ENCODE measurements around the gene PSMD6. TPM values are rescaled to one million over a fixed set of nuclear protein-coding genes. Genes with fewer than 3 reads are reported as not detected.

The PSMD6 gene
- polyA plus RNA-seq, 1 experiment: 47.8 TPM

DNA sequence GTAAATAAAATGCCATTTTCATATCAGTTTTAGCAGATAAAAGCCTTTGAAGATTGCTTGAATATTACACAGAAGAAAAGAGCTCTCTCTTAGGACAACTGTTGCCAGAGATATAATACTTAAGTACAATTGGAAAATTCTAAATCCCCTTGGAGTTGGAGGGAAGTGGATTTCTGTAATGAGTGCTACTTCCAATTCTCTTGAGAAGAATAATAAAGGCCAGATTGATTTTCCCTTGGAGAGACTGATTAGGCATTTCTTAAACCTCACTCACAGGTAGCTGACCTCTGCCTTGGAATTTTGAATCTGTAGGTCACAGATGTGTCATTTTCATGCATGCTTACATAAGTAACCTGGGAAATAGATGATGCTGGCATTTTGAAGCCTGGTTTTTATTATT lies 29.8 kb upstream of the PSMD6 start:
- no peak for DNase-seq (ENCODE audit: low read depth)
- no peak overlapping the region for H3K4me3 ChIP-seq (ENCODE audit: low read depth, low read length)
- ChIA-PET POLR2A (no interaction called here), CTCF (no interaction called here)
- no peak for TF ChIP-seq CTCF (IDR thresholded peaks at IDR 0.05; ENCODE audit: insufficient read depth, low read depth, low read length)
- H3K27me3 ChIP-seq (ENCODE audit: control insufficient read depth, insufficient read depth, low read length): 0 out of 2 replicates have a peak, but pooled peaks cover 1% of the 10 kb centered on the region
- H3K36me3 ChIP-seq (ENCODE audit: control insufficient read depth, insufficient read depth, low read length): no peaks in the 10 kb centered on the region

GRCh38 chr3:64049832-64050231 lies 26.5 kb upstream of the PSMD6 start:
- POLR2A ChIA-PET: no interaction called here
- no peaks in the 10 kb centered on the region for H3K27me3 ChIP-seq (ENCODE audit: control insufficient read depth, insufficient read depth, low read length)
- DNase-seq (ENCODE audit: low read depth): no peak
- no peaks in the 10 kb centered on the region for H3K36me3 ChIP-seq (ENCODE audit: control insufficient read depth, insufficient read depth, low read length)
- CTCF ChIA-PET: interaction anchor here (0.8 kb wide), 1 partner anchor 17 kb away, joined by 5 read pairs; no protein-coding TSS in a partner anchor
- H3K4me3 ChIP-seq (ENCODE audit: low read depth, low read length): no peak overlapping the region
- no peak for TF ChIP-seq CTCF (IDR thresholded peaks at IDR 0.05; ENCODE audit: insufficient read depth, low read depth, low read length)

DNA sequence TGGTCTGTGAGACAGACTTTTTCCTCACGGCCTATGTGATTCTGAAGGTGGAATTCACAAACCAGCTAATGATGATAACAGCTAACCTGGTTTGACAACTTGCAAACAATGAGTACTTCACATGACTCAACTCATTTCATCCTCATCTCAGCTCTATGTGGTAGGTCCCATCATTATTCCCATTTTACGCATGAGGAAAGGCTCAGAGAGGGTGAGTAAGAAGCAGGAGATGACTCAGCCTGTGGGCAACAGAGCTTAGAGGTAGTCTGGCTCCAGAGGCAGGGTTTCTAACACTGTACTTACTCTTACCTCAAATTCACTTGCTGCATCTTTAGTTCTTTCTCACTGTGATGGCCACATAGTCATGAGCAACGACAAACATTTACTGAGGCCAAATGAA lies 25.8 kb upstream of the PSMD6 start:
- Histone ChIP-seq H3K36me3 (ENCODE audit: control insufficient read depth, insufficient read depth, low read length) (no peaks in the 10 kb centered on the region), H3K4me3 (ENCODE audit: low read depth, low read length) (no peak overlapping the region), H3K27me3 (ENCODE audit: control insufficient read depth, insufficient read depth, low read length) (no peaks in the 10 kb centered on the region)
- no peak for DNase-seq (ENCODE audit: low read depth)
- POLR2A ChIA-PET: no interaction called here
- no peak for TF ChIP-seq CTCF (IDR thresholded peaks at IDR 0.05; ENCODE audit: insufficient read depth, low read depth, low read length)
- CTCF ChIA-PET: interaction anchor here (0.6 to 0.8 kb wide), 2 partner anchors 16 to 25 kb away, joined by 3 to 5 read pairs; no protein-coding TSS in a partner anchor

DNA sequence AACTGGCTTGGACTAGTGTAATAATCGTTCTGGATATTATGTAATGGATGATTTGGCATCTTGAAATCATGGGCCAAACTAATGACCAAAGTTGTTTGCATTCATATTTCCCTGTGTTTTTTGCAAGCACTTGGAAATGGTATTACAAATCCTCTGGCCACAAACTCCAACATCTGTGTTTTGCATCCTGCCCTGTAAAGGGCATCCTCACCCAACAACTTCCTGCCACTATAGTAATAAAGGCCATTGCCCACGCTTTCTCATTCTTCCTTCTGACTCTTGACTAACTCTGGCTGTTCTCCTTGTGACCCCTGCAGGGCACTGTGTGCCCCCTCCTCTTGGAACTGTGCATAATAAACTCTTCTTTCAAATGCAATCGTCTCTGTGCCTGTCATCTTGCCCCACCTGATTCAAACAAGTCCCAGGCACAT lies 25.4 kb upstream of the PSMD6 start:
- TF ChIP-seq CTCF (IDR thresholded peaks at IDR 0.05; ENCODE audit: insufficient read depth, low read depth, low read length): no peak
- no peaks in the 10 kb centered on the region for H3K36me3 ChIP-seq (ENCODE audit: control insufficient read depth, insufficient read depth, low read length)
- POLR2A ChIA-PET: no interaction called here
- CTCF ChIA-PET: interaction anchor here (0.6 kb wide), 1 partner anchor 26 kb away, joined by 3 read pairs; no protein-coding TSS in a partner anchor
- H3K27me3 ChIP-seq (ENCODE audit: control insufficient read depth, insufficient read depth, low read length): no peaks in the 10 kb centered on the region
- no peak overlapping the region for H3K4me3 ChIP-seq (ENCODE audit: low read depth, low read length)
- DNase-seq (ENCODE audit: low read depth): no peak

GRCh38 chr3:64047787-64048186 lies 24.5 kb upstream of the PSMD6 start:
- no peak for TF ChIP-seq CTCF (IDR thresholded peaks at IDR 0.05; ENCODE audit: insufficient read depth, low read depth, low read length)
- Histone ChIP-seq H3K4me3 (ENCODE audit: low read depth, low read length) (no peak overlapping the region), H3K36me3 (ENCODE audit: control insufficient read depth, insufficient read depth, low read length) (no peaks in the 10 kb centered on the region), H3K27me3 (ENCODE audit: control insufficient read depth, insufficient read depth, low read length) (no peaks in the 10 kb centered on the region)
- DNase-seq (ENCODE audit: low read depth): no peak
- ChIA-PET CTCF (no interaction called here), POLR2A (no interaction called here)
